Tibial nerve (tissue), 4 donors: ENCODE results near the gene CCDC106.

Experiments
- CTCF ChIP-seq, 5 experiments: fragments of 200-600 bp in 3 of 5; fragments of 450-650 bp in 2 of 5; sonication (generic) in 3 of 5; IDR thresholded peaks; one replicate each; pipeline ENCODE4 v1.5.1; 2016 to 2019; ENCODE audit warnings: antibody characterized with exemption in 5 of 5, mild to moderate bottlenecking in 3 of 5, moderate library complexity in 2 of 5
- EP300 ChIP-seq, 2 donors: sonication (generic); formaldehyde crosslinking; IDR thresholded peaks; one replicate each; pipeline ENCODE4 v1.6.1; 2017; ENCODE audit warnings: antibody characterized with exemption in 2 of 2, mild to moderate bottlenecking in 1 of 2
- POLR2A ChIP-seq, 2 donors: fragments of 450-650 bp; IDR thresholded peaks; one replicate each; pipeline ENCODE4 v1.6.1; 2017; ENCODE audit warnings: antibody characterized with exemption in 2 of 2, mild to moderate bottlenecking in 2 of 2, moderate library complexity in 2 of 2

DNA sequence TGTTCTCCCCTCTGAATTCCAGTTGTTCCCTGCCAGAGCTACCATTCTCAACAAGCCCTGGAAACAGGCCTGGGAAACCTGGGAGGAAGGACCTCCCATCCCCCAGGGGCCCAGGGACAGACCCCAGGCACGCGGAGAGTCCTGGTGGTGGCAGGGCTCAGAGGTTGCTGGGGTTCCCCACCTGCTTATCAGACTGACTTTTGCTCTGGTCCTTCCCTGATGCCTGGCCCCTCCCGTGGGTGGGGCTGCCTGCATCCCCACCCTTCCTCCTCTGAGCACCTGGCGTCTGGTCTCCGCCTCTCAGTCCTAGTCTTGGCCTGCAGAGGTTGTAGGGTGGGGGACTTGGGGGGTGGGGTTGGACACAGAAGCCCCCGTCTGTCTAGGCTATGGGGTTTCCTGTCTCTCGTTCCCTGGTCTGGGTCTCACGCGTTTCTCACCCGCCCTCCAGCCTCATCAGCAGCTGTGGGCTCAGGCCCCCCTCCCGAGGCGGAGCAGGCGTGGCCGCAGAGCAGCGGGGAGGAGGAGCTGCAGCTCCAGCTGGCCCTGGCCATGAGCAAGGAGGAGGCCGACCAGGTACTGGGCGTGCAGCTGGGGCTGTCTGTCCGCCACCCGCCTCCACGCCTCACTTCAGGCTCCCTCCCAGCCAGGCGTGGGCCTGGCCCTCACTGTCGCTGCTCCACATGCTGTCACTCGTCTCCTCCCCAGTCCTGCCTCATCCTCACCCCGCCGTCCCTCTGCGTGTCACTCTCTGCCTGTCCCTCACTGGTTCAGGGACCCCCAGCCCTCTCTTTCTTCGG, 40.6 kb downstream of the CCDC106 start:
- TF ChIP-seq CTCF (IDR thresholded peaks at IDR 0.05) (no peak), POLR2A (IDR thresholded peaks at IDR 0.05) (no peak), EP300 (IDR thresholded peaks at IDR 0.05) (no peak)
